GM23338 (cell line): Measurements from ENCODE around the gene PFKP. TPM values are rescaled to one million over a fixed set of nuclear protein-coding genes. Genes with fewer than 3 reads are reported as not detected.

ENCODE experiments used
- ATAC-seq: fragments of 200-7000 bp; cut with Tn5 transposase; 3 replicates; pipeline ENCODE4 v1.9.1; 2020
- DNase-seq: peaks from one replicate; pipeline ENCODE4 v3.0.0-alpha.2; 2015; ENCODE audit warnings: low spot score
- H2AFZ ChIP-seq: fragments of 200-600 bp; sonication (generic); 2 replicates; pipeline ENCODE4 v1.8.0; 2016; ENCODE audit warnings: antibody characterized with exemption, mild to moderate bottlenecking, moderate library complexity
- H3F3A ChIP-seq: fragments of 200-600 bp; sonication (generic); replicated peaks from 2 replicates; pipeline ENCODE4 v1.8.0; 2017; ENCODE audit warnings: antibody characterized with exemption, mixed run types, low read depth
- H3K27ac ChIP-seq: fragments of 200-600 bp; sonication (generic); 2 replicates; pipeline ENCODE4 v1.6.1; 2016; ENCODE audit warnings: low read depth
- H3K27me3 ChIP-seq: fragments of 200-600 bp; sonication (generic); 2 replicates; pipeline ENCODE4 v1.8.0; 2016; ENCODE audit warnings: mild to moderate bottlenecking, mixed run types, moderate library complexity; ENCODE audit not compliant: insufficient read depth
- H3K36me3 ChIP-seq: fragments of 200-600 bp; sonication (generic); 2 replicates; pipeline ENCODE4 v1.8.0; 2016; ENCODE audit warnings: mild to moderate bottlenecking; ENCODE audit not compliant: insufficient read depth
- H3K4me1 ChIP-seq: fragments of 200-600 bp; sonication (generic); 2 replicates; pipeline ENCODE4 v1.8.0; 2016; ENCODE audit warnings: mild to moderate bottlenecking, moderate library complexity; ENCODE audit not compliant: insufficient read depth
- H3K4me2 ChIP-seq: fragments of 200-600 bp; sonication (generic); 2 replicates; pipeline ENCODE4 v1.7.1; 2017; ENCODE audit warnings: mixed run types
- H3K4me3 ChIP-seq: fragments of 200-600 bp; sonication (generic); 2 replicates; pipeline ENCODE4 v1.6.1; 2016; ENCODE audit warnings: mixed run types
- H3K79me2 ChIP-seq: fragments of 200-600 bp; sonication (generic); replicated peaks from 2 replicates; pipeline ENCODE4 v1.8.0; 2017; ENCODE audit warnings: mild to moderate bottlenecking; ENCODE audit not compliant: insufficient read depth
- H3K9me2 ChIP-seq: fragments of 200-600 bp; sonication (generic); 2 replicates; pipeline ENCODE4 v1.8.0; 2017; ENCODE audit not compliant: insufficient read depth
- H4K20me1 ChIP-seq: fragments of 200-600 bp; sonication (generic); replicated peaks from 2 replicates; pipeline ENCODE4 v1.8.0; 2017; ENCODE audit warnings: mild to moderate bottlenecking; ENCODE audit not compliant: insufficient read depth
- H3K27ac Mint-ChIP-seq: 2 replicates; pipeline ENCODE4 v1.8.0; 2020; ENCODE audit warnings: inconsistent platforms, mild to moderate bottlenecking, moderate library complexity, mixed read lengths
- H3K27me3 Mint-ChIP-seq: 3 replicates; pipeline ENCODE4 v1.8.0; 2022; ENCODE audit warnings: low read depth, mild to moderate bottlenecking, moderate library complexity, mixed read lengths, inconsistent platforms; ENCODE audit not compliant: insufficient read depth, poor library complexity
- H3K36me3 Mint-ChIP-seq: 3 replicates; pipeline ENCODE4 v1.8.0; 2021; ENCODE audit warnings: low read depth, mild to moderate bottlenecking, inconsistent platforms, moderate library complexity, mixed read lengths
- H3K4me1 Mint-ChIP-seq: 3 replicates; pipeline ENCODE4 v1.8.0; 2020; ENCODE audit warnings: mild to moderate bottlenecking, inconsistent platforms, mixed read lengths
- H3K4me3 Mint-ChIP-seq: 3 replicates; pipeline ENCODE4 v1.8.0; 2021; ENCODE audit warnings: moderate library complexity, mild to moderate bottlenecking, inconsistent platforms, mixed read lengths
- H3K9me3 Mint-ChIP-seq: 3 replicates; pipeline ENCODE4 v1.8.0; 2020; ENCODE audit warnings: moderate library complexity, mild to moderate bottlenecking, inconsistent platforms, mixed read lengths
- CREB1 ChIP-seq: fragments of 250-450 bp; sonication (Bioruptor Pico); IDR thresholded peaks from 2 replicates; pipeline ENCODE4 v1.5.0; 2020; ENCODE audit warnings: low read depth, mild to moderate bottlenecking, moderate library complexity
- EZH2 ChIP-seq: fragments of 200-600 bp; sonication (generic); IDR thresholded peaks from one replicate; pipeline ENCODE4 v1.8.0; 2017; ENCODE audit warnings: antibody characterized with exemption, mild to moderate bottlenecking, low read depth; ENCODE audit not compliant: unreplicated experiment
- EZH2phosphoT487 ChIP-seq: fragments of 200-600 bp; sonication (generic); IDR thresholded peaks from one replicate; pipeline ENCODE4 v1.8.1; 2018; ENCODE audit warnings: antibody characterized with exemption; ENCODE audit not compliant: unreplicated experiment
- JUNB ChIP-seq: IDR thresholded peaks from one replicate; pipeline ENCODE4 v1.6.1; 2016; ENCODE audit warnings: antibody characterized with exemption; ENCODE audit not compliant: unreplicated experiment
- NANOG ChIP-seq: IDR thresholded peaks from 2 replicates; pipeline ENCODE4 v1.6.1; 2016; ENCODE audit warnings: antibody characterized with exemption, borderline replicate concordance
- POLR2AphosphoS5 ChIP-seq: IDR thresholded peaks from 2 replicates; pipeline ENCODE4 v1.6.1; 2016; ENCODE audit warnings: antibody characterized with exemption, low read depth
- STAT1 ChIP-seq: IDR thresholded peaks from one replicate; pipeline ENCODE4 v1.6.1; 2016; ENCODE audit warnings: antibody characterized with exemption; ENCODE audit not compliant: unreplicated experiment
- ZNF114 ChIP-seq: fragments of 250-450 bp; sonication (Bioruptor Pico); IDR thresholded peaks from 2 replicates; pipeline ENCODE4 v1.5.0; 2020; ENCODE audit warnings: mild to moderate bottlenecking, moderate library complexity
- ZNF331 ChIP-seq: fragments of 250-450 bp; sonication (Bioruptor Pico); IDR thresholded peaks from 2 replicates; pipeline ENCODE4 v1.5.0; 2020; ENCODE audit warnings: low read depth, mild to moderate bottlenecking, moderate library complexity
- polyA plus RNA-seq: library from polyadenylated mRNA; unstranded; fragments of >200 nt; fragmentation: Nextera tagmentation; extraction: Ambion mirVana; gene quantifications from 2 replicates; pipeline ENCODE4 v1.2.1, GENCODE V29; 2016
- total RNA-seq: library from RNA; depleted of rRNA; stranded (reverse); fragments of >200 nt; shearing (Covaris generic); gene quantifications from 2 replicates; pipeline ENCODE4 v1.2.3, GENCODE V29; 2014
- TF ChIP-seq, protein P1 (sequence below): IDR thresholded peaks from one replicate; pipeline ENCODE4 v1.6.1; 2018; ENCODE audit warnings: antibody characterized with exemption; ENCODE audit not compliant: unreplicated experiment
- TF ChIP-seq, protein P2 (sequence below): IDR thresholded peaks from 2 replicates; pipeline ENCODE4 v1.6.1; 2016; ENCODE audit warnings: antibody characterized with exemption
- TF ChIP-seq, protein P3 (sequence below): fragments of 250-450 bp; sonication (Bioruptor Pico); IDR thresholded peaks from 2 replicates; pipeline ENCODE4 v1.5.0; 2020; ENCODE audit warnings: mild to moderate bottlenecking, moderate library complexity
- TF ChIP-seq, protein P4 (sequence below), 2 experiments: fragments of 200-600 bp in 1 of 2; sonication (generic) in 1 of 2; conservative IDR thresholded peaks; 2 replicates each; pipeline versions ENCODE4 v1.5.1 to v1.6.1; 2016 to 2017; ENCODE audit warnings: antibody characterized with exemption in 2 of 2, low read depth in 2 of 2, mild to moderate bottlenecking in 2 of 2, moderate library complexity in 1 of 2

PFKP gene
- total and polyA plus RNA-seq, 2 experiments from 2014 or later = 56.3 to 120 TPM

DNA sequence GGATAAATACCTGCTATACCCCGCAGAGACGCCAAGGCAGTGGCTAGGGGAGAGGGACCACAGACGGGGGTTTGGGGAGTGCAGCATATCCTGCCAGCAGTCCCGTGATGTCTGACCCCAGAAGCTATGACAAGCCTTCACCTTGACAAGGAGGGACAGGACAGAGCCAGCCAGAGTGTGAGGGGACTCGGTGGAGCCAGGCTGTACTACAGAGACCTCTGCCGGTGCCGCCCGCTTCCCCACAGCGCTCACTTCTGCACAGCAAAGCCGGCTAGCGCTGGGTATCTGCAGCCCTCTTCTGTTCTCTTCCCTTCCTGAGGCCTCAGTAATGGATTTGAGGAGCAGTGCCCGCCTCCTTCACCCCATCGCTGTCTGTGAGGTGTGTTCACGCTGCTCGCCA, 47.0 kb upstream of the PFKP start (continued):
- TF ChIP-seq CREB1 (no peak), POLR2AphosphoS5 (no peak), ZNF114 (CRISPR knock-in tag) (no peak)

DNA sequence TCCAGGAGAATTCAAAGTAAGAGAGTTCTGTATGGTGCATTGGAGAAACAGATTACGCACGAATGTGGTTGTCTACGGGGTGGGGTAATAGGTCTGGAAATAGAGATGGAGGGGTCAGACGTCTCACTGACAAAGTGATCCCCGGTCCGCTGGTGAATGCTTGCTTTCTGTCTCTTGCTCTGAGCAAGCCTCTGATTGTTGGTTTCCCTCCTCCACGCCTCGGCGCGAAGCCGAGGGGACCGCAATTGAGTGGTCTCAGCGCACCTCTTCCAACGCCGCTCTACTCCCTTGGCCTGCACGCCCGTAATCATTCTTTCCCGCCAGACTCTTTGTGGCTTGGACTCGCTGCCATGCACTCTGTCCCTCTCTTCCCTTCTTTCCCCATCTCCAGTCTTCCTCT, 46.5 kb upstream of the PFKP start:
- H3K9me2 ChIP-seq = peaks cover 5% of the 10 kb centered on the region; the same call in 1 of the 2 replicates
- no peaks in the 10 kb centered on the region for H3K27me3 ChIP-seq
- peaks cover 6% of the 10 kb centered on the region for H3K27me3 Mint-ChIP-seq
- H3K4me2 ChIP-seq = no peak overlapping the region
- H3K4me3 Mint-ChIP-seq = no peak overlapping the region
- H3K4me1 ChIP-seq = no peaks in the 10 kb centered on the region
- DNase-seq (no peak), ATAC-seq (no peak)
- H3K36me3 Mint-ChIP-seq = no peaks in the 10 kb centered on the region; the same call in 2 of the 3 replicates
- TF ChIP-seq EZH2phosphoT487 (no peak), STAT1 (no peak), CREB1 (no peak), POLR2AphosphoS5 (no peak), ZNF331 (CRISPR knock-in tag) (no peak), NANOG (no peak), EZH2 (no peak), ZNF114 (CRISPR knock-in tag) (no peak), JUNB (no peak)
- TF ChIP-seq, protein P1, sequence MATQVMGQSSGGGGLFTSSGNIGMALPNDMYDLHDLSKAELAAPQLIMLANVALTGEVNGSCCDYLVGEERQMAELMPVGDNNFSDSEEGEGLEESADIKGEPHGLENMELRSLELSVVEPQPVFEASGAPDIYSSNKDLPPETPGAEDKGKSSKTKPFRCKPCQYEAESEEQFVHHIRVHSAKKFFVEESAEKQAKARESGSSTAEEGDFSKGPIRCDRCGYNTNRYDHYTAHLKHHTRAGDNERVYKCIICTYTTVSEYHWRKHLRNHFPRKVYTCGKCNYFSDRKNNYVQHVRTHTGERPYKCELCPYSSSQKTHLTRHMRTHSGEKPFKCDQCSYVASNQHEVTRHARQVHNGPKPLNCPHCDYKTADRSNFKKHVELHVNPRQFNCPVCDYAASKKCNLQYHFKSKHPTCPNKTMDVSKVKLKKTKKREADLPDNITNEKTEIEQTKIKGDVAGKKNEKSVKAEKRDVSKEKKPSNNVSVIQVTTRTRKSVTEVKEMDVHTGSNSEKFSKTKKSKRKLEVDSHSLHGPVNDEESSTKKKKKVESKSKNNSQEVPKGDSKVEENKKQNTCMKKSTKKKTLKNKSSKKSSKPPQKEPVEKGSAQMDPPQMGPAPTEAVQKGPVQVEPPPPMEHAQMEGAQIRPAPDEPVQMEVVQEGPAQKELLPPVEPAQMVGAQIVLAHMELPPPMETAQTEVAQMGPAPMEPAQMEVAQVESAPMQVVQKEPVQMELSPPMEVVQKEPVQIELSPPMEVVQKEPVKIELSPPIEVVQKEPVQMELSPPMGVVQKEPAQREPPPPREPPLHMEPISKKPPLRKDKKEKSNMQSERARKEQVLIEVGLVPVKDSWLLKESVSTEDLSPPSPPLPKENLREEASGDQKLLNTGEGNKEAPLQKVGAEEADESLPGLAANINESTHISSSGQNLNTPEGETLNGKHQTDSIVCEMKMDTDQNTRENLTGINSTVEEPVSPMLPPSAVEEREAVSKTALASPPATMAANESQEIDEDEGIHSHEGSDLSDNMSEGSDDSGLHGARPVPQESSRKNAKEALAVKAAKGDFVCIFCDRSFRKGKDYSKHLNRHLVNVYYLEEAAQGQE = no peak
- TF ChIP-seq, protein P2, sequence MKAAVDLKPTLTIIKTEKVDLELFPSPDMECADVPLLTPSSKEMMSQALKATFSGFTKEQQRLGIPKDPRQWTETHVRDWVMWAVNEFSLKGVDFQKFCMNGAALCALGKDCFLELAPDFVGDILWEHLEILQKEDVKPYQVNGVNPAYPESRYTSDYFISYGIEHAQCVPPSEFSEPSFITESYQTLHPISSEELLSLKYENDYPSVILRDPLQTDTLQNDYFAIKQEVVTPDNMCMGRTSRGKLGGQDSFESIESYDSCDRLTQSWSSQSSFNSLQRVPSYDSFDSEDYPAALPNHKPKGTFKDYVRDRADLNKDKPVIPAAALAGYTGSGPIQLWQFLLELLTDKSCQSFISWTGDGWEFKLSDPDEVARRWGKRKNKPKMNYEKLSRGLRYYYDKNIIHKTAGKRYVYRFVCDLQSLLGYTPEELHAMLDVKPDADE = no peak
- TF ChIP-seq, protein P3, sequence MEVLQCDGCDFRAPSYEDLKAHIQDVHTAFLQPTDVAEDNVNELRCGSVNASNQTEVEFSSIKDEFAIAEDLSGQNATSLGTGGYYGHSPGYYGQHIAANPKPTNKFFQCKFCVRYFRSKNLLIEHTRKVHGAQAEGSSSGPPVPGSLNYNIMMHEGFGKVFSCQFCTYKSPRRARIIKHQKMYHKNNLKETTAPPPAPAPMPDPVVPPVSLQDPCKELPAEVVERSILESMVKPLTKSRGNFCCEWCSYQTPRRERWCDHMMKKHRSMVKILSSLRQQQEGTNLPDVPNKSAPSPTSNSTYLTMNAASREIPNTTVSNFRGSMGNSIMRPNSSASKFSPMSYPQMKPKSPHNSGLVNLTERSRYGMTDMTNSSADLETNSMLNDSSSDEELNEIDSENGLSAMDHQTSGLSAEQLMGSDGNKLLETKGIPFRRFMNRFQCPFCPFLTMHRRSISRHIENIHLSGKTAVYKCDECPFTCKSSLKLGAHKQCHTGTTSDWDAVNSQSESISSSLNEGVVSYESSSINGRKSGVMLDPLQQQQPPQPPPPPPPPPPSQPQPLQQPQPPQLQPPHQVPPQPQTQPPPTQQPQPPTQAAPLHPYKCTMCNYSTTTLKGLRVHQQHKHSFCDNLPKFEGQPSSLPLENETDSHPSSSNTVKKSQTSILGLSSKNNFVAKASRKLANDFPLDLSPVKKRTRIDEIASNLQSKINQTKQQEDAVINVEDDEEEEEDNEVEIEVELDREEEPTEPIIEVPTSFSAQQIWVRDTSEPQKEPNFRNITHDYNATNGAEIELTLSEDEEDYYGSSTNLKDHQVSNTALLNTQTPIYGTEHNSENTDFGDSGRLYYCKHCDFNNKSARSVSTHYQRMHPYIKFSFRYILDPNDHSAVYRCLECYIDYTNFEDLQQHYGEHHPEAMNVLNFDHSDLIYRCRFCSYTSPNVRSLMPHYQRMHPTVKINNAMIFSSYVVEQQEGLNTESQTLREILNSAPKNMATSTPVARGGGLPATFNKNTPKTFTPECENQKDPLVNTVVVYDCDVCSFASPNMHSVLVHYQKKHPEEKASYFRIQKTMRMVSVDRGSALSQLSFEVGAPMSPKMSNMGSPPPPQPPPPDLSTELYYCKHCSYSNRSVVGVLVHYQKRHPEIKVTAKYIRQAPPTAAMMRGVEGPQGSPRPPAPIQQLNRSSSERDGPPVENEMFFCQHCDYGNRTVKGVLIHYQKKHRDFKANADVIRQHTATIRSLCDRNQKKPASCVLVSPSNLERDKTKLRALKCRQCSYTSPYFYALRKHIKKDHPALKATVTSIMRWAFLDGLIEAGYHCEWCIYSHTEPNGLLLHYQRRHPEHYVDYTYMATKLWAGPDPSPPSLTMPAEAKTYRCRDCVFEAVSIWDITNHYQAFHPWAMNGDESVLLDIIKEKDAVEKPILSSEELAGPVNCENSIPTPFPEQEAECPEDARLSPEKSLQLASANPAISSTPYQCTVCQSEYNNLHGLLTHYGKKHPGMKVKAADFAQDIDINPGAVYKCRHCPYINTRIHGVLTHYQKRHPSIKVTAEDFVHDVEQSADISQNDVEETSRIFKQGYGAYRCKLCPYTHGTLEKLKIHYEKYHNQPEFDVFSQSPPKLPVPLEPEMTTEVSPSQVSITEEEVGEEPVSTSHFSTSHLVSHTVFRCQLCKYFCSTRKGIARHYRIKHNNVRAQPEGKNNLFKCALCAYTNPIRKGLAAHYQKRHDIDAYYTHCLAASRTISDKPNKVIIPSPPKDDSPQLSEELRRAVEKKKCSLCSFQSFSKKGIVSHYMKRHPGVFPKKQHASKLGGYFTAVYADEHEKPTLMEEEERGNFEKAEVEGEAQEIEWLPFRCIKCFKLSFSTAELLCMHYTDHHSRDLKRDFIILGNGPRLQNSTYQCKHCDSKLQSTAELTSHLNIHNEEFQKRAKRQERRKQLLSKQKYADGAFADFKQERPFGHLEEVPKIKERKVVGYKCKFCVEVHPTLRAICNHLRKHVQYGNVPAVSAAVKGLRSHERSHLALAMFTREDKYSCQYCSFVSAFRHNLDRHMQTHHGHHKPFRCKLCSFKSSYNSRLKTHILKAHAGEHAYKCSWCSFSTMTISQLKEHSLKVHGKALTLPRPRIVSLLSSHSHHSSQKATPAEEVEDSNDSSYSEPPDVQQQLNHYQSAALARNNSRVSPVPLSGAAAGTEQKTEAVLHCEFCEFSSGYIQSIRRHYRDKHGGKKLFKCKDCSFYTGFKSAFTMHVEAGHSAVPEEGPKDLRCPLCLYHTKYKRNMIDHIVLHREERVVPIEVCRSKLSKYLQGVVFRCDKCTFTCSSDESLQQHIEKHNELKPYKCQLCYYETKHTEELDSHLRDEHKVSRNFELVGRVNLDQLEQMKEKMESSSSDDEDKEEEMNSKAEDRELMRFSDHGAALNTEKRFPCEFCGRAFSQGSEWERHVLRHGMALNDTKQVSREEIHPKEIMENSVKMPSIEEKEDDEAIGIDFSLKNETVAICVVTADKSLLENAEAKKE = no peak
- TF ChIP-seq, protein P4, sequence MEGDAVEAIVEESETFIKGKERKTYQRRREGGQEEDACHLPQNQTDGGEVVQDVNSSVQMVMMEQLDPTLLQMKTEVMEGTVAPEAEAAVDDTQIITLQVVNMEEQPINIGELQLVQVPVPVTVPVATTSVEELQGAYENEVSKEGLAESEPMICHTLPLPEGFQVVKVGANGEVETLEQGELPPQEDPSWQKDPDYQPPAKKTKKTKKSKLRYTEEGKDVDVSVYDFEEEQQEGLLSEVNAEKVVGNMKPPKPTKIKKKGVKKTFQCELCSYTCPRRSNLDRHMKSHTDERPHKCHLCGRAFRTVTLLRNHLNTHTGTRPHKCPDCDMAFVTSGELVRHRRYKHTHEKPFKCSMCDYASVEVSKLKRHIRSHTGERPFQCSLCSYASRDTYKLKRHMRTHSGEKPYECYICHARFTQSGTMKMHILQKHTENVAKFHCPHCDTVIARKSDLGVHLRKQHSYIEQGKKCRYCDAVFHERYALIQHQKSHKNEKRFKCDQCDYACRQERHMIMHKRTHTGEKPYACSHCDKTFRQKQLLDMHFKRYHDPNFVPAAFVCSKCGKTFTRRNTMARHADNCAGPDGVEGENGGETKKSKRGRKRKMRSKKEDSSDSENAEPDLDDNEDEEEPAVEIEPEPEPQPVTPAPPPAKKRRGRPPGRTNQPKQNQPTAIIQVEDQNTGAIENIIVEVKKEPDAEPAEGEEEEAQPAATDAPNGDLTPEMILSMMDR (conservative IDR thresholded peaks at IDR 0.05; ENCODE audit: low read depth in 2 of 2) = no peak
- no peak overlapping the region for H3K27ac Mint-ChIP-seq
- no peaks in the 10 kb centered on the region for H3K4me1 Mint-ChIP-seq
- no peaks in the 10 kb centered on the region for H3K79me2 ChIP-seq
- no peaks in the 10 kb centered on the region for H4K20me1 ChIP-seq
- no peak overlapping the region for H3K27ac ChIP-seq
- H3F3A ChIP-seq = no peaks in the 10 kb centered on the region
- no peak overlapping the region for H3K4me3 ChIP-seq
- 0 out of 2 replicates have a peak overlapping the region, but pooled peaks have one; percentile 38 for H2AFZ ChIP-seq
- no peaks in the 10 kb centered on the region for H3K36me3 ChIP-seq
- H3K9me3 Mint-ChIP-seq = peaks cover 15% of the 10 kb centered on the region
